SK-N-SH treated with all-trans-retinoic acid at 6 μM for 48 hours (cell line): ENCODE results near the gene IRF7.

ENCODE experiments used
- ATAC-seq: fragments of 200-7000 bp; cut with Tn5 transposase; 3 replicates; pipeline ENCODE4 v1.9.1; 2020; ENCODE audit warnings: mild to moderate bottlenecking, moderate library complexity
- BACH2 ChIP-seq: fragments of 250-450 bp; sonication (Bioruptor Pico); IDR thresholded peaks from 2 replicates; pipeline ENCODE4 v1.9.0; 2021; ENCODE audit warnings: mild to moderate bottlenecking, borderline replicate concordance
- CSRNP3 ChIP-seq: fragments of 250-450 bp; sonication (Bioruptor Pico); IDR thresholded peaks from 2 replicates; pipeline ENCODE4 v1.5.1; 2021; ENCODE audit warnings: mild to moderate bottlenecking, moderate library complexity
- ESRRG ChIP-seq: fragments of 250-450 bp; sonication (Bioruptor Pico); IDR thresholded peaks from 2 replicates; pipeline ENCODE4 v1.6.1; 2021; ENCODE audit warnings: mild to moderate bottlenecking
- ISL1 ChIP-seq: fragments of 250-450 bp; sonication (Bioruptor Pico); IDR thresholded peaks from 2 replicates; pipeline ENCODE4 v2.1.2; 2022; ENCODE audit warnings: mild to moderate bottlenecking, moderate library complexity
- PATZ1 ChIP-seq: fragments of 250-450 bp; sonication (Bioruptor Pico); IDR thresholded peaks from 2 replicates; pipeline ENCODE4 v1.8.0; 2020; ENCODE audit warnings: mild to moderate bottlenecking, moderate library complexity, borderline replicate concordance
- POU6F1 ChIP-seq: fragments of 250-450 bp; sonication (Bioruptor Pico); IDR thresholded peaks from 2 replicates; pipeline ENCODE4 v1.8.0; 2021; ENCODE audit warnings: low read depth, mild to moderate bottlenecking, moderate library complexity, borderline replicate concordance
- PPARA ChIP-seq: fragments of 250-450 bp; sonication (Bioruptor Pico); IDR thresholded peaks from 2 replicates; pipeline ENCODE4 v1.5.0; 2020; ENCODE audit warnings: mild to moderate bottlenecking, borderline replicate concordance
- RARB ChIP-seq: fragments of 250-450 bp; sonication (Bioruptor Pico); IDR thresholded peaks from 2 replicates; pipeline ENCODE4 v1.8.0; 2021; ENCODE audit warnings: mild to moderate bottlenecking, moderate library complexity
- SNAI2 ChIP-seq: fragments of 250-450 bp; sonication (Bioruptor Pico); IDR thresholded peaks from 2 replicates; pipeline ENCODE4 v1.5.0; 2020; ENCODE audit warnings: mild to moderate bottlenecking, moderate library complexity
- TCF4 ChIP-seq: fragments of 250-450 bp; sonication (Bioruptor Pico); IDR thresholded peaks from 2 replicates; pipeline ENCODE4 v1.8.0; 2021; ENCODE audit warnings: mild to moderate bottlenecking, moderate library complexity, borderline replicate concordance
- TOX ChIP-seq: fragments of 250-450 bp; sonication (Bioruptor Pico); IDR thresholded peaks from 2 replicates; pipeline ENCODE4 v1.8.0; 2021; ENCODE audit warnings: mild to moderate bottlenecking, moderate library complexity, borderline replicate concordance
- TSHZ2 ChIP-seq: fragments of 250-450 bp; sonication (Bioruptor Pico); IDR thresholded peaks from 2 replicates; pipeline ENCODE4 v1.5.0; 2020; ENCODE audit warnings: mild to moderate bottlenecking, moderate library complexity
- ZC3H10 ChIP-seq: fragments of 250-450 bp; sonication (Bioruptor Pico); IDR thresholded peaks from 2 replicates; pipeline ENCODE4 v1.5.1; 2021; ENCODE audit warnings: mild to moderate bottlenecking, moderate library complexity
- ZFP3 ChIP-seq: fragments of 250-450 bp; sonication (Bioruptor Pico); IDR thresholded peaks from 2 replicates; pipeline ENCODE4 v1.5.0; 2020; ENCODE audit warnings: mild to moderate bottlenecking, moderate library complexity
- ZFP30 ChIP-seq: fragments of 450-650 bp; formaldehyde crosslinking; IDR thresholded peaks from 2 replicates; pipeline ENCODE4 v1.5.0; 2022; ENCODE audit warnings: mild to moderate bottlenecking, moderate library complexity
- ZNF565 ChIP-seq: fragments of 450-650 bp; formaldehyde crosslinking; conservative IDR thresholded peaks from 2 replicates; pipeline ENCODE4 v1.5.0; 2020; ENCODE audit warnings: low read depth, mild to moderate bottlenecking, moderate library complexity

IRF7 gene

GRCh38 chr11:610146-610801 lies 5.5 kb downstream of the IRF7 start:
- TF ChIP-seq ZNF565: no peak
- TF ChIP-seq ZFP30 (CRISPR knock-in tag): no peak
- no peak for TF ChIP-seq TCF4 (CRISPR knock-in tag)
- no peak for TF ChIP-seq BACH2 (CRISPR knock-in tag)
- TF ChIP-seq TOX (CRISPR knock-in tag): no peak
- no peak for TF ChIP-seq CSRNP3 (CRISPR knock-in tag)
- no peak for TF ChIP-seq SNAI2
- TF ChIP-seq TSHZ2 (CRISPR knock-in tag): no peak
- TF ChIP-seq PPARA (CRISPR knock-in tag): no peak
- no peak for TF ChIP-seq ZC3H10 (CRISPR knock-in tag)
- no peak for TF ChIP-seq ISL1 (CRISPR knock-in tag)
- no peak for ATAC-seq

- ATAC-seq: no peak
- TF ChIP-seq POU6F1 (CRISPR knock-in tag): no peak
- no peak for TF ChIP-seq ZFP3 (CRISPR knock-in tag)
- TF ChIP-seq PPARA (CRISPR knock-in tag): no peak
- TF ChIP-seq ZNF565: no peak
- TF ChIP-seq CSRNP3 (CRISPR knock-in tag): no peak
- no peak for TF ChIP-seq ESRRG (CRISPR knock-in tag)
- TF ChIP-seq RARB: no peak
- TF ChIP-seq ZC3H10 (CRISPR knock-in tag): no peak
- TF ChIP-seq ISL1 (CRISPR knock-in tag): no peak
- no peak for TF ChIP-seq PATZ1 (CRISPR knock-in tag)
- no peak for TF ChIP-seq SNAI2
Measured at GRCh38 chr11:609341-609811, 6.4 kb downstream of the IRF7 start.

GRCh38 chr11:608791-609251 lies 6.9 kb downstream of the IRF7 start:
- no peak for TF ChIP-seq PATZ1 (CRISPR knock-in tag)
- ATAC-seq: no peak
